H1 (cell line): ENCODE measurements around the gene C6orf58. TPM values are rescaled to one million over a fixed set of nuclear protein-coding genes. Genes with fewer than 3 reads are reported as not detected.

Experiments
- CTCF ChIA-PET: fragments of 300-600 bp; sonication (Branson Sonifier 250); formaldehyde crosslinking; loops from one replicate; lab custom pipeline; 2021; ENCODE audit not compliant: partially characterized antibody; lab: Charles Lee
- POLR2A ChIA-PET: fragments of 300-600 bp; sonication (Branson Sonifier 250); formaldehyde crosslinking; loops from one replicate; lab custom pipeline; 2021; ENCODE audit warnings: inconsistent platforms; ENCODE audit not compliant: partially characterized antibody; lab: Charles Lee
- DNase-seq, 2 experiments: peaks; one replicate each; pipeline versions ENCODE4 v3.0.0 to v3.0.0-alpha.2; 2010 to 2022; ENCODE audit warnings: low spot score in 2 of 2, low read depth in 1 of 2, mixed read lengths in 1 of 2
- FAIRE-seq: peaks from 2 replicates; lab custom pipeline; 2011; peaks lifted over from hg19 to GRCh38; lab: Jason Lieb, UNC
- H2AFZ ChIP-seq: 2 replicates; pipeline ENCODE4 v1.8.1; 2012; ENCODE audit warnings: low read length, inconsistent platforms
- H2AK5ac ChIP-seq: 2 replicates; pipeline ENCODE4 v1.6.1; 2013; ENCODE audit warnings: low read depth, low read length
- H2BK120ac ChIP-seq: replicated peaks from 2 replicates; pipeline ENCODE3; 2013; ENCODE audit warnings: low read depth, low read length, inconsistent platforms
- H2BK12ac ChIP-seq: 2 replicates; pipeline ENCODE4 v1.6.1; 2013; ENCODE audit warnings: low read depth, low read length
- H2BK15ac ChIP-seq: 2 replicates; pipeline ENCODE4 v1.6.1; 2013; ENCODE audit warnings: low read length
- H2BK20ac ChIP-seq: 2 replicates; pipeline ENCODE4 v1.6.1; 2013; ENCODE audit warnings: low read length
- H2BK5ac ChIP-seq: 2 replicates; pipeline ENCODE4 v1.6.1; 2013; ENCODE audit warnings: low read depth, low read length
- H3K14ac ChIP-seq: 2 replicates; pipeline ENCODE4 v1.6.1; 2013; ENCODE audit warnings: inconsistent platforms; ENCODE audit not compliant: insufficient read length
- H3K18ac ChIP-seq: 2 replicates; pipeline ENCODE4 v1.6.1; 2013; ENCODE audit warnings: low read length; ENCODE audit errors: extremely low read depth
- H3K23ac ChIP-seq: 2 replicates; pipeline ENCODE4 v1.6.1; 2013; ENCODE audit warnings: inconsistent platforms; ENCODE audit not compliant: insufficient read length
- H3K23me2 ChIP-seq: 2 replicates; pipeline ENCODE4 v1.6.1; 2013; ENCODE audit warnings: low read depth, low read length
- H3K27ac ChIP-seq: 2 replicates; pipeline ENCODE4 v1.6.1; 2011; ENCODE audit warnings: low read depth, low read length, inconsistent platforms
- H3K27me3 ChIP-seq, 4 experiments: replicated peaks in 1 of 4; 1 replicate in 1 of 4; 2 replicates in 3 of 4; pipeline versions ENCODE4 v1.6.1 to v1.8.1; 2011 to 2013; ENCODE audit warnings: low read length in 3 of 4, mild to moderate bottlenecking in 3 of 4, inconsistent platforms in 2 of 4, mixed read lengths in 2 of 4, moderate library complexity in 1 of 4; ENCODE audit not compliant: control insufficient read depth in 3 of 4, insufficient read depth in 3 of 4; ENCODE audit errors: extremely low read depth in 1 of 4
- H3K36me3 ChIP-seq, 4 experiments: 2 replicates each; pipeline versions ENCODE4 v1.6.1 to v1.8.1; 2011 to 2013; ENCODE audit warnings: mild to moderate bottlenecking in 4 of 4, low read length in 3 of 4, moderate library complexity in 2 of 4, control low read depth in 1 of 4, inconsistent platforms in 1 of 4; ENCODE audit not compliant: insufficient read depth in 4 of 4, control insufficient read depth in 2 of 4
- H3K4ac ChIP-seq: replicated peaks from 2 replicates; pipeline ENCODE3; 2013; ENCODE audit warnings: low read length, low read depth, mixed read lengths, inconsistent platforms; ENCODE audit not compliant: insufficient read length
- H3K4me1 ChIP-seq, 4 experiments: replicated peaks in 1 of 4; 1 replicate in 1 of 4; 2 replicates in 3 of 4; pipeline versions ENCODE4 v1.6.1 to v1.8.1; 2011 to 2013; ENCODE audit warnings: low read length in 3 of 4, inconsistent platforms in 2 of 4, mixed read lengths in 1 of 4; ENCODE audit not compliant: insufficient read depth in 4 of 4, control insufficient read depth in 3 of 4
- H3K4me2 ChIP-seq, 2 experiments: 2 replicates each; pipeline versions ENCODE4 v1.6.1 to v1.8.1; 2011 to 2013; ENCODE audit warnings: low read depth in 2 of 2, low read length in 2 of 2, control low read depth in 1 of 2, inconsistent platforms in 1 of 2, mild to moderate bottlenecking in 1 of 2; ENCODE audit not compliant: insufficient read depth in 1 of 2
- H3K4me3 ChIP-seq, 4 experiments: fragments of 200-600, 300-600 bp in 1 of 4; sonication (generic), shearing (Covaris generic), sonication (Bioruptor Twin) in 1 of 4; 2 replicates each; pipeline versions ENCODE4 v1.5.1 to v1.8.1; 2011 to 2016; ENCODE audit warnings: low read length in 4 of 4, low read depth in 3 of 4, control low read depth in 2 of 4, inconsistent platforms in 2 of 4, mild to moderate bottlenecking in 2 of 4, mixed read lengths in 1 of 4, moderate library complexity in 1 of 4; ENCODE audit not compliant: insufficient read depth in 2 of 4; ENCODE audit errors: extremely low read depth in 1 of 4
- H3K56ac ChIP-seq: replicated peaks from 2 replicates; pipeline ENCODE3; 2013; ENCODE audit warnings: low read depth, mild to moderate bottlenecking, mixed read lengths, low read length, inconsistent platforms; ENCODE audit not compliant: insufficient read length
- H3K79me1 ChIP-seq: 2 replicates; pipeline ENCODE4 v1.6.1; 2013; ENCODE audit warnings: low read depth, low read length, control low read depth
- H3K79me2 ChIP-seq, 2 experiments: 2 replicates each; pipeline versions ENCODE4 v1.6.1 to v1.8.1; 2012 to 2013; ENCODE audit warnings: low read length in 2 of 2, mild to moderate bottlenecking in 2 of 2, inconsistent platforms in 1 of 2; ENCODE audit not compliant: insufficient read depth in 2 of 2, control insufficient read depth in 1 of 2
- H3K9ac ChIP-seq, 4 experiments: replicated peaks in 1 of 4; 1 replicate in 1 of 4; 2 replicates in 3 of 4; pipeline versions ENCODE4 v1.6.1 to v1.8.1; 2011 to 2013; ENCODE audit warnings: low read depth in 3 of 4, low read length in 3 of 4, control low read depth in 2 of 4, mild to moderate bottlenecking in 2 of 4, moderate library complexity in 2 of 4, inconsistent platforms in 1 of 4; ENCODE audit errors: extremely low read depth in 1 of 4
- H3K9me3 ChIP-seq, 2 experiments: 2 replicates each; pipeline versions ENCODE4 v1.6.1 to v1.8.1; 2012 to 2013; ENCODE audit warnings: mild to moderate bottlenecking in 2 of 2, moderate library complexity in 2 of 2, control low read depth in 1 of 2, inconsistent platforms in 1 of 2, low read depth in 1 of 2, low read length in 1 of 2, mixed read lengths in 1 of 2; ENCODE audit not compliant: insufficient read depth in 2 of 2
- H4K20me1 ChIP-seq, 2 experiments: replicated peaks in 1 of 2; 2 replicates each; pipeline versions ENCODE3 to v1.8.1; 2011 to 2013; ENCODE audit warnings: inconsistent platforms in 2 of 2, low read length in 2 of 2, mild to moderate bottlenecking in 1 of 2; ENCODE audit not compliant: insufficient read depth in 2 of 2, control insufficient read depth in 1 of 2
- H4K5ac ChIP-seq: 2 replicates; pipeline ENCODE4 v1.6.1; 2013; ENCODE audit warnings: low read length, low read depth, mixed read lengths, inconsistent platforms; ENCODE audit not compliant: insufficient read length
- H4K8ac ChIP-seq: 2 replicates; pipeline ENCODE4 v1.8.0; 2013; ENCODE audit warnings: mild to moderate bottlenecking, moderate library complexity, low read length, inconsistent platforms; ENCODE audit not compliant: insufficient read depth; ENCODE audit errors: extremely low read depth
- H4K91ac ChIP-seq: replicated peaks from 2 replicates; pipeline ENCODE3; 2013; ENCODE audit warnings: low read length, mixed read lengths, inconsistent platforms; ENCODE audit not compliant: insufficient read length
- ASH2L ChIP-seq: fragments of 200-600, 300-600 bp; sonication (generic); IDR thresholded peaks from one replicate; pipeline ENCODE4 v1.7.1; 2017; ENCODE audit warnings: low read length
- NANOG ChIP-seq: IDR thresholded peaks from 2 replicates; pipeline ENCODE4 v1.6.1; 2011; ENCODE audit warnings: low read length, low read depth, mild to moderate bottlenecking, inconsistent platforms; ENCODE audit not compliant: insufficient read depth, poor library complexity, severe bottlenecking
- PHF8 ChIP-seq: fragments of 200-600 bp; sonication (generic); conservative IDR thresholded peaks from 2 replicates; pipeline ENCODE4 v1.7.1; 2012; ENCODE audit warnings: low read depth, mild to moderate bottlenecking, inconsistent platforms, low read length, moderate library complexity
- POLR2A ChIP-seq, 2 experiments: IDR thresholded peaks; 1 replicate in 1 of 2; 2 replicates in 1 of 2; pipeline ENCODE4 v1.6.1; 2011; ENCODE audit warnings: low read depth in 2 of 2, low read length in 2 of 2, mild to moderate bottlenecking in 2 of 2; ENCODE audit errors: control extremely low read depth in 1 of 2
- POU5F1 ChIP-seq: IDR thresholded peaks from 2 replicates; pipeline ENCODE4 v1.6.1; 2011; ENCODE audit warnings: low read depth, mild to moderate bottlenecking, low read length, moderate library complexity
- RBBP5 ChIP-seq: IDR thresholded peaks from 2 replicates; pipeline ENCODE4 v1.7.1; 2012; ENCODE audit warnings: low read depth, mild to moderate bottlenecking, inconsistent platforms, low read length, moderate library complexity, borderline replicate concordance
- RNF2 ChIP-seq: fragments of 200-900, 300-1000 bp; sonication (generic); IDR thresholded peaks from 2 replicates; pipeline ENCODE4 v1.7.1; 2016; ENCODE audit warnings: borderline replicate concordance, low read depth, mild to moderate bottlenecking, antibody characterized with exemption, low read length; ENCODE audit not compliant: poor library complexity, severe bottlenecking; ENCODE audit errors: missing control alignments
- RXRA ChIP-seq: IDR thresholded peaks from 2 replicates; pipeline ENCODE4 v1.6.1; 2011; ENCODE audit warnings: low read depth, mild to moderate bottlenecking, low read length, moderate library complexity; ENCODE audit not compliant: insufficient read depth
- SIRT6 ChIP-seq: IDR thresholded peaks from one replicate; pipeline ENCODE4 v1.7.1; 2012; ENCODE audit warnings: low read length, inconsistent platforms
- SP2 ChIP-seq: IDR thresholded peaks from 2 replicates; pipeline ENCODE4 v1.6.1; 2012; ENCODE audit warnings: mild to moderate bottlenecking, low read length, inconsistent platforms
- TCF12 ChIP-seq: IDR thresholded peaks from 2 replicates; pipeline ENCODE4 v1.6.1; 2011; ENCODE audit warnings: low read depth, mild to moderate bottlenecking, low read length
- WGBS, 2 experiments: shearing (Covaris generic) in 1 of 2; methylation state at CpG; one replicate each; pipeline versions ENCODE4 v1.1.6 to v1.1.7; 2013 to 2015; ENCODE audit warnings: low lambda C conversion rate in 2 of 2, mixed read lengths in 2 of 2, inconsistent platforms in 1 of 2, low coverage in 1 of 2, missing lambda C conversion rate in 1 of 2; ENCODE audit not compliant: insufficient replicate concordance in 2 of 2, insufficient coverage in 1 of 2, insufficient read length in 1 of 2; ENCODE audit errors: extremely low coverage in 1 of 2, missing lambda C conversion rate in 1 of 2; 5-methylcytosine and 5-hydroxymethylcytosine counted together
- polyA plus RNA-seq, 7 experiments: library from polyadenylated mRNA; depleted of rRNA in 3 of 7; stranded (reverse) in 5 of 7; unstranded in 2 of 7; fragments of >200 nt in 5 of 7; fragments of 200-250 nt in 2 of 7; gene quantifications; 1 replicate in 5 of 7; 2 replicates in 1 of 7; 4 replicates in 1 of 7; pipeline versions ENCODE4 v1.2.1 to v1.2.3, GENCODE V29; 2011 to 2013; ENCODE audit warnings: missing spikeins in 2 of 7, mixed read lengths in 2 of 7
- total RNA-seq: library from RNA; stranded (reverse); fragmentation: NEBNext Ultra II Directional; extraction: Animal tissue kit (Norgen Biotek cat#: 25700); gene quantifications from 2 replicates; pipeline ENCODE4 v1.2.1, GENCODE V29; 2021
- TF ChIP-seq, protein P1 (sequence below): IDR thresholded peaks from 2 replicates; pipeline ENCODE4 v1.6.1; 2012; ENCODE audit warnings: inconsistent platforms

The C6orf58 gene
- total and polyA plus RNA-seq, 2 of the 8 experiments (the other 6 are each of a cell fraction or from before 2014, with no cell fraction given) = not detected

DNA sequence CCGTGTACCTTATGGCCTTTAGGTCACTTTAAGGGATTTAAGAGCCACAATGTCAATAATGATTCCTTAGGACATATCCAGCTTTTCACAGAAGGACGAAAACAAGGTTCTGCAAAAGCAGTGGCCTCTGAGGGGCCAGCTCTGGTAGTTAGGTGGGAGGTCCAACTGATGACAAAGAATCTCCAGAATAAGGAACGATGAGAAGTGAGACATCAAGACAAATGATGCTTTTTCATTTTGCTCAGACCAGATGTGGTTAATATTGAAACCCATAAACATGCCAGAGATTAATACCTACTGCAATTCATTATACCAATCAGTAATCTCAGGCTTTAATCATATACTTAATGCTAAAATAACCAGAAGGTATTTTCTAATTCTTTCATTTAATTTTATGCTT is 1.9 kb downstream of the C6orf58 start:
- H3K56ac ChIP-seq = no peak overlapping the region
- H3K4me2 ChIP-seq = no peak overlapping the region
- WGBS, 2 experiments = 90% methylated on average over 3 of the region's 3 CpGs; no CpG with 5 or more reads in 1 of the 2 experiments
- no peaks in the 10 kb centered on the region for H3K36me3 ChIP-seq
- no peaks in the 10 kb centered on the region for H3K79me2 ChIP-seq
- no peaks in the 10 kb centered on the region for H4K20me1 ChIP-seq
- CTCF ChIA-PET = no interaction called here
- no peak for FAIRE-seq
- H4K8ac ChIP-seq = no peak overlapping the region
- H3K79me1 ChIP-seq = no peaks in the 10 kb centered on the region
- no peak for TF ChIP-seq SIRT6
- TF ChIP-seq TCF12 = no peak
- TF ChIP-seq, protein P1, sequence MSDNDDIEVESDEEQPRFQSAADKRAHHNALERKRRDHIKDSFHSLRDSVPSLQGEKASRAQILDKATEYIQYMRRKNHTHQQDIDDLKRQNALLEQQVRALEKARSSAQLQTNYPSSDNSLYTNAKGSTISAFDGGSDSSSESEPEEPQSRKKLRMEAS = no peak
- TF ChIP-seq ASH2L = no peak
- no peak for TF ChIP-seq SP2
- no peak for TF ChIP-seq POU5F1
- no peak for TF ChIP-seq NANOG
- no peak for TF ChIP-seq POLR2A (IDR thresholded peaks at IDR 0.05; ENCODE audit: control extremely low read depth in 1 of 2, low read depth in 2 of 2, low read length in 2 of 2)
- TF ChIP-seq PHF8 = no peak
- no peak for TF ChIP-seq RBBP5
- TF ChIP-seq RNF2 = no peak
- TF ChIP-seq RXRA = no peak
- TF ChIP-seq, all 59 proteins: peak for 0
- Histone ChIP-seq H2AFZ (no peak overlapping the region), H3K4me1 (no peaks in the 10 kb centered on the region), H2AK5ac (no peak overlapping the region), H3K4me3 (no peak overlapping the region), H2BK15ac (no peak overlapping the region), H4K5ac (no peak overlapping the region), H3K9me3 (no peaks in the 10 kb centered on the region), H3K23me2 (no peaks in the 10 kb centered on the region), H3K14ac (no peak overlapping the region), H2BK5ac (no peak overlapping the region), H3K27me3 (no peaks in the 10 kb centered on the region), H3K9ac (no peak overlapping the region), H3K4ac (no peak overlapping the region), H3K27ac (no peak overlapping the region), H3K23ac (no peak overlapping the region), H4K91ac (no peak overlapping the region), H2BK120ac (no peak overlapping the region), H2BK20ac (no peak overlapping the region), H3K18ac (no peak overlapping the region), H2BK12ac (no peak overlapping the region)
- POLR2A ChIA-PET = no interaction called here
- no peak for DNase-seq
